Ascending aorta (tissue), 2 donors: ENCODE results near the gene TLCD3A. TPM values are rescaled to one million over a fixed set of nuclear protein-coding genes. Genes with fewer than 3 reads are reported as not detected.

Source experiments
- DNase-seq, 2 donors: peaks; one replicate each; pipeline ENCODE4 v3.0.0-alpha.2; 2019; ENCODE audit warnings: low spot score in 2 of 2
- H3K27ac ChIP-seq, 2 donors: fragments of 200-600 bp; sonication (generic); one replicate each; pipeline ENCODE4 v1.5.1; 2016 to 2017; ENCODE audit warnings: mild to moderate bottlenecking in 1 of 2
- H3K27me3 ChIP-seq: fragments of 200-600 bp; sonication (generic); one replicate; pipeline ENCODE4 v1.5.1; 2017
- H3K36me3 ChIP-seq, 2 donors: fragments of 200-600 bp; sonication (generic); one replicate each; pipeline ENCODE4 v1.5.1; 2016
- H3K4me1 ChIP-seq, 2 donors: fragments of 200-600 bp; sonication (generic); one replicate each; pipeline ENCODE4 v1.5.1; 2016 to 2017; ENCODE audit warnings: mild to moderate bottlenecking in 1 of 2
- H3K4me3 ChIP-seq, 2 donors: fragments of 200-600 bp; sonication (generic); one replicate each; pipeline ENCODE4 v1.5.1; 2016 to 2017; ENCODE audit warnings: mild to moderate bottlenecking in 1 of 2
- H3K9me3 ChIP-seq, 2 donors: fragments of 200-600 bp; sonication (generic); one replicate each; pipeline ENCODE4 v1.5.1; 2016
- intact Hi-C: fragments of 100-400 bp; cut with DNase I; formaldehyde crosslinking; loops from one replicate; pipeline ENCODE4 v1.15.1; 2023
- total RNA-seq: library from RNA; depleted of rRNA; stranded (reverse); fragments of >200 nt; gene quantifications from one replicate; pipeline ENCODE4 v1.1.0, GENCODE V29; 2016
- TF ChIP-seq, protein P1 (sequence below), 3 experiments: fragments of 200-600 bp in 2 of 3; fragments of 450-650 bp in 1 of 3; sonication (generic) in 2 of 3; IDR thresholded peaks; one replicate each; pipeline ENCODE4 v1.5.1; 2016 to 2019; ENCODE audit warnings: antibody characterized with exemption in 3 of 3, mild to moderate bottlenecking in 1 of 3, moderate library complexity in 1 of 3

The TLCD3A gene
- total RNA-seq = 21.9 TPM

DNA sequence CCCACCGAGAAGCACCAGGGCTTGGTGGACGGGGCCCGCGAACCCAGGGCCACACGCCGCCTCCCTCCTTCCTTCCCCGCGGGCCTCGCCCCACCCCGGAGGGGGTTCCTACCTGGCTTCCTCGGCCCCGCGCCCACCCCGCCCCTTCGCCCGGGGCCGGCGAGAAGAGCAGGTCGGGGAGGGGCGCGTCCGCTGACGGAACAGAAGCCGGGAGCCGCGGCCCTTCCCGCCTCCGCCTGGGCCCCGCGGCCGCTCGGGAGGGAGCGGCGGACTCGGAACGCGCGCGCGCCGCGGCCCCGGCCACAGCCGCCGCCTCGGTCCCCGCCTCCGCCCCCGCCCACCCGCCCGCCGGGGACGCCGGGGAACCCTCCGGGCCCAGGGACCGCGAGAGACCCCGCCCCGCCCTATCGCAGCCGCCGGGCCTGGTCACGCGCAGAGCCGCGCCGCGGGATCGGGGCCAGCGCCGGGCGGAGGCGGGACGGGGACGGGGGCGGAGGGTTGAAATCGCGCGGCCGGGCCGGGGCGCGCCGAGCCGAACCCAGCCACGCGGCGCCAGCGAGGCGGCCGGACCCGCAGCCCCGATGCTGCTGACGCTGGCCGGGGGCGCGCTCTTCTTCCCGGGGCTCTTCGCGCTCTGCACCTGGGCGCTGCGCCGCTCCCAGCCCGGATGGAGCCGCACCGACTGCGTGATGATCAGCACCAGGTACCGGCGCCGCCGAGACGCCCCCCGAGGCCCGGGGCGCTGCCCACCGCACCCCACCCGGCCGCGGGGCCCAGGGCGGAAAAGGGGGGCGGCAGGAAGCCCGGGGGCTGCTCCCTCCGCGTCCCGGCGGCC, at the start of gene TLCD3A:
TLCD3A (plus strand) TSS at position 530 of the 835 bp plus-strand sequence; CDS start at position 582, 52 bp downstream.
- peak within 1 kb of the TSS; percentile 80 to 94 for H3K4me3 ChIP-seq
- intact Hi-C loops = no loop called here
- no peaks in the 10 kb centered on the region for H3K27me3 ChIP-seq
- peak in 1 of 2 donors; percentile 81 for DNase-seq
- no peaks in the 10 kb centered on the region for H3K9me3 ChIP-seq
- TF ChIP-seq, protein P1, sequence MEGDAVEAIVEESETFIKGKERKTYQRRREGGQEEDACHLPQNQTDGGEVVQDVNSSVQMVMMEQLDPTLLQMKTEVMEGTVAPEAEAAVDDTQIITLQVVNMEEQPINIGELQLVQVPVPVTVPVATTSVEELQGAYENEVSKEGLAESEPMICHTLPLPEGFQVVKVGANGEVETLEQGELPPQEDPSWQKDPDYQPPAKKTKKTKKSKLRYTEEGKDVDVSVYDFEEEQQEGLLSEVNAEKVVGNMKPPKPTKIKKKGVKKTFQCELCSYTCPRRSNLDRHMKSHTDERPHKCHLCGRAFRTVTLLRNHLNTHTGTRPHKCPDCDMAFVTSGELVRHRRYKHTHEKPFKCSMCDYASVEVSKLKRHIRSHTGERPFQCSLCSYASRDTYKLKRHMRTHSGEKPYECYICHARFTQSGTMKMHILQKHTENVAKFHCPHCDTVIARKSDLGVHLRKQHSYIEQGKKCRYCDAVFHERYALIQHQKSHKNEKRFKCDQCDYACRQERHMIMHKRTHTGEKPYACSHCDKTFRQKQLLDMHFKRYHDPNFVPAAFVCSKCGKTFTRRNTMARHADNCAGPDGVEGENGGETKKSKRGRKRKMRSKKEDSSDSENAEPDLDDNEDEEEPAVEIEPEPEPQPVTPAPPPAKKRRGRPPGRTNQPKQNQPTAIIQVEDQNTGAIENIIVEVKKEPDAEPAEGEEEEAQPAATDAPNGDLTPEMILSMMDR (IDR thresholded peaks at IDR 0.05) = no peak
- H3K36me3 ChIP-seq = no peaks in the 10 kb centered on the region
- H3K27ac ChIP-seq = peak within 1 kb of the TSS; percentile 71 to 74
- peaks cover 7 to 14% of the 10 kb centered on the region in 2 donors for H3K4me1 ChIP-seq

DNA sequence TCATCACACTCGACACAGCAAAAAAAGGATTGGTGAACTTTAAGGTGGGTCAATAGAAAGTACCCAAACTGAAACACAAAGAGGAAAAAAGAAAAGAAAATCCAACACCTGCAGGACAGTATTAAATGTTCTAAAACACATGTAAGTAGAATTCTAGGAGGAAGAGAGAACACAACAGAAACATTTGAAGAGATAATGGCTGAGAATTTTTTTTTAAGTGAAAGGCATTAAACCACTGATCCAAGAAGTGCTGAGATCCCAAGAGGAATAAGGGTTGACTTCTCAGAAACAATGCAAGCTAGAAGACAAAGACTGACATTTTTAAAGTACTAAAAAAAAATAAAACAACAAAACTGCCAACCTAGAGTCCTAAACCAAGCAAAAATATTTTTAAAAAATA, 49.4 kb upstream of the TLCD3A start:
- intact Hi-C loops = no loop called here
- Histone ChIP-seq H3K27me3 (no peaks in the 10 kb centered on the region), H3K36me3 (peaks cover 9 to 12% of the 10 kb centered on the region in 2 donors), H3K4me3 (no peak overlapping the region), H3K4me1 (no peaks in the 10 kb centered on the region), H3K9me3 (no peaks in the 10 kb centered on the region), H3K27ac (no peak overlapping the region)
- TF ChIP-seq, protein P1 (IDR thresholded peaks at IDR 0.05) = no peak
- no peak for DNase-seq

GRCh38 chr17:683499-684254, 48.7 kb upstream of the TLCD3A start:
- H3K27ac ChIP-seq = no peak overlapping the region
- H3K4me3 ChIP-seq = no peak overlapping the region
- no peaks in the 10 kb centered on the region for H3K4me1 ChIP-seq
- no peaks in the 10 kb centered on the region for H3K27me3 ChIP-seq
- peaks cover 9 to 12% of the 10 kb centered on the region in 2 donors for H3K36me3 ChIP-seq
- TF ChIP-seq, protein P1 (IDR thresholded peaks at IDR 0.05) = no peak
- intact Hi-C loops = no loop called here
- H3K9me3 ChIP-seq = no peaks in the 10 kb centered on the region
- no peak for DNase-seq

DNA sequence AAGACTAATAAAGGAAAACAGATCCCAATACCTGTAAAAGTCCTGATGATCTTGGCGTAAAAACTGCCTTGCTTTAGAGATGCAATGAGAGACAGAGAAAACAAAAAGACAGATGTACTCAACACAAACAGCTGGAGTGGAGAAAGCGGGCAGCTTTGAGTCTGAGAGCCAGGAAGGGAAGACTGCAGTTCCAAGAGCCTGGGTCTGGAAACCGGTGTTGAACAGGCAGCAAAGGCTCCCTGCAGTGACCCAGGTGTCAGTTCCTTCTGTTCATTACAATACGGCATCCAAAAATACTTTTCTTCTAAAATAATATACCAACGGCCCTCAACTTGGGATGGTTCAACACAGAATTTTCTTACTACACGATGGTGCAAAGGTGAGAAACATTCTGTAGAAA, 47.4 kb upstream of the TLCD3A start:
- intact Hi-C loops = no loop called here
- Histone ChIP-seq H3K36me3 (peaks cover 12 to 16% of the 10 kb centered on the region in 2 donors), H3K27ac (no peak overlapping the region), H3K4me3 (no peak overlapping the region), H3K4me1 (no peaks in the 10 kb centered on the region), H3K27me3 (no peaks in the 10 kb centered on the region), H3K9me3 (no peaks in the 10 kb centered on the region)
- TF ChIP-seq, protein P1 (IDR thresholded peaks at IDR 0.05) = no peak
- DNase-seq = no peak

- no peak for DNase-seq
- Histone ChIP-seq H3K36me3 (peaks cover 18 to 27% of the 10 kb centered on the region in 2 donors), H3K9me3 (no peaks in the 10 kb centered on the region), H3K4me1 (no peaks in the 10 kb centered on the region), H3K27me3 (no peaks in the 10 kb centered on the region), H3K27ac (no peak overlapping the region), H3K4me3 (no peak overlapping the region)
- TF ChIP-seq, protein P1 (IDR thresholded peaks at IDR 0.05) = no peak
- intact Hi-C loops = no loop called here
These were observed 44.1 kb upstream of the TLCD3A start for GRCh38 chr17:688100-688989.
